NCI-H748 (cell line): ENCODE results near the gene FUT9.

Experiments used
- DNase-seq: peaks from one replicate; lab custom pipeline; 2025; ENCODE audit not compliant: unreplicated experiment; lab: John Stamatoyannopoulos, UW

Gene FUT9

GRCh38 chr6:96015518-96016333 is at the start of gene FUT9:
Gene FUT9, plus strand, starts transcription at chr6:96015974. Its CDS starts 187,182 bp downstream, at chr6:96203156.
- DNase-seq: peak; percentile 98

- DNase-seq: no peak
Observed at GRCh38 chr6:95967594-95967993, 48.2 kb upstream of the FUT9 start.

GRCh38 chr6:95973976-95974375 is 41.8 kb upstream of the FUT9 start:
- DNase-seq: peak; percentile 77

GRCh38 chr6:95978230-95978629 is 37.5 kb upstream of the FUT9 start:
- no peak for DNase-seq

GRCh38 chr6:95991906-95992305 is 23.9 kb upstream of the FUT9 start:
- DNase-seq: no peak

GRCh38 chr6:95994151-95994550 is 21.6 kb upstream of the FUT9 start:
- no peak for DNase-seq

- DNase-seq: no peak
Observed at GRCh38 chr6:95998133-95998532, 17.6 kb upstream of the FUT9 start.

- DNase-seq: no peak
Observed at GRCh38 chr6:96001891-96002575, 13.7 kb upstream of the FUT9 start.

GRCh38 chr6:96002576-96002910 is 13.2 kb upstream of the FUT9 start:
- no peak for DNase-seq

- DNase-seq: no peak
Observed at GRCh38 chr6:96002912-96003311, 12.9 kb upstream of the FUT9 start.

GRCh38 chr6:96007663-96008062 is 8.1 kb upstream of the FUT9 start:
- DNase-seq: peak; percentile 90

GRCh38 chr6:96013531-96013930 is 2.2 kb upstream of the FUT9 start:
- DNase-seq: peak; percentile 7

GRCh38 chr6:96014846-96015517 is 792 bp upstream of the FUT9 start:
- DNase-seq: peak; percentile 56

- peak; percentile 69 for DNase-seq
Observed at GRCh38 chr6:96016334-96017069, 728 bp downstream of the FUT9 start.

GRCh38 chr6:96017070-96017359 is 1.2 kb downstream of the FUT9 start:
- no peak for DNase-seq

GRCh38 chr6:96022225-96022624 is 6.5 kb downstream of the FUT9 start:
- DNase-seq: peak; percentile 21

- peak; percentile 65 for DNase-seq
Observed at GRCh38 chr6:96032661-96033060, 16.9 kb downstream of the FUT9 start.

GRCh38 chr6:96051555-96051954 is 35.8 kb downstream of the FUT9 start:
- DNase-seq: no peak

- no peak for DNase-seq
Observed at GRCh38 chr6:96058082-96058481, 42.3 kb downstream of the FUT9 start.

GRCh38 chr6:96059586-96059985 is 43.8 kb downstream of the FUT9 start:
- DNase-seq: no peak

- no peak for DNase-seq
Observed at GRCh38 chr6:96060249-96060648, 44.5 kb downstream of the FUT9 start.

GRCh38 chr6:96065213-96065612 is 49.4 kb downstream of the FUT9 start:
- no peak for DNase-seq
